Measurements from ENCODE around the gene PRSS56.

The PRSS56 gene

DNA sequence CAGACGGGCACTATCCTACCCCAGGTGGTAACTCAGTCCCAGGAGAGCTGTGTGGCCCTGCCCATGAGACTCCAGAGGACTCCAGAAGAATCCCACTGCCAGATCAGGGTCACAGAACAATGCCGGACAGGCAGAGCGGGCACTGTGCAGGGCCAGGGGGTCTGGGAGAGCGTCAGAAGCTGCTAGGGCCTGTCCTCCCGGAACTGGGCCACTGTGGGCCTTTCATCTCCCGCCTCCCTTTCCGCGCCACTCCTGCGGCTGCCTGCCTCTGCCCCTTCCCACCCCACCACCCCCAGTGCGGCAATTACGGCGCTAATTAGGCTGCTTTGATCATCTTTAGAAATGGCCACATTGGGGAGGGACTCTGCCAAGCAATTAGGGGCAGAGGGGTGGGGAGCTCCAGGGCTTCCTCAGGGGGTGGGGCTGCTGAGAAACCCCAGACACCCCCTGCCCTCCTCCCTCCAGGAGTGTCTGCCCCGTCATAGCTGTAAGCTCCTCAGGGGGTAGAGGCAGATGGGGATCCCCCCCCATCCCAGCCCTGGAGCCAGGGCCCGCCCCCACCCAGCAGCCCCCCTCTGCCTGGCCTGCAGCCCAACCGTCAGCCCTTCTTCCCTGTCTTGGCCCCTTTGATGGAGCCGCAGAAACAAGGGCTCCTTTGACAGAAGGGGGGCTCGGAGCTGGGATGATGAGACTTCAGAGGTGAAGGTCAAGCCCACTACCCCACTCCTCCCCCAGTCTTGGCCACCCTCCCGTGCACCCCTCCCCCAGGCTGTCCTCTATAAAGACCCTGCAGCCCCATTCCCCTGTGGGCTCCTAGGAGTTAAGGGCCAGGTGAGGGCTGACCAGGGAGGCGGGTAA is at the start of gene PRSS56:
PRSS56 (plus strand) TSS at position 808 of the 858 bp plus-strand sequence. CDS start 211 bp downstream, outside the sequence.
- no peak for DNase-seq

DNA sequence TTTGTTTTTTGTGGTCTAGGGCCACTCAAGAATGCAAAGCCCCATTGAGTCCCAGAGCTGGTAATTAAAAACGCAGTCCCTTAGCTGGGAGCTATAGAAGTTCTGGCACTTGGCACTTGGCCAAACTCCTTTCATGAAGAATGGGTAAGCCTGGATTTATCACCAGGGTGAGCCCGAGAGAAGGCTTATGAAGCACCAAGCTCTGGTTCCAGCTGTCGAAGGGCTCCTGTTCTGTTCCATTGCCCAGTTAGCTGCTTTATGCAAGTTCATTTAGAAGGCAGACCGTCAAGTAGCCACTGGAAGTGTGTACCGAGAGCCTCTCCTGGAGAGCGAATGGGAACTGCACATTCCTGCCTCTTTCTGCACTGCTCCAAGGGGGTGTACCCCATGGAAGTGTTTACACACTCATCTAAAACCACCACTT is 46.7 kb upstream of the PRSS56 start:
- no peak for DNase-seq

DNA sequence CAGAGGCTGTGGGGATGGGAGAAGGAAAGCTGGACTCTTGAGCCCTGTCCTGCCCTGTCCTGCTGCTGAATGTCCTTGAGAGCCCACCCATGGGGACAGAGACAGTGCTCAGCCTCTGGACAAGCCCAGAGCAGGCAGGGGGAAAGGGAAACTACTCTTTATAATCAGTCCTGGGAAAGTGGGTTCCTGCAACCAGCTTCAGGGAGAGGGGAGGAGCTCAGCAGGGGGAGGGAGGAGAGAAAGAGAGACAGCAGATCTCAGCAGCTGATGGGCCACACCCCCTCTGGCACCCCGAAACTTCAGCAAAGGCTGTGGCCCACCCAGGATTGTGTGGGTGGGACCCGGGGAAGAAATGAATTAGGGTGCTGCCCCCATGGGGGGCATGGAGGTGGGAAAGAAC is 44.1 kb upstream of the PRSS56 start:
- DNase-seq, result no peak

DNA sequence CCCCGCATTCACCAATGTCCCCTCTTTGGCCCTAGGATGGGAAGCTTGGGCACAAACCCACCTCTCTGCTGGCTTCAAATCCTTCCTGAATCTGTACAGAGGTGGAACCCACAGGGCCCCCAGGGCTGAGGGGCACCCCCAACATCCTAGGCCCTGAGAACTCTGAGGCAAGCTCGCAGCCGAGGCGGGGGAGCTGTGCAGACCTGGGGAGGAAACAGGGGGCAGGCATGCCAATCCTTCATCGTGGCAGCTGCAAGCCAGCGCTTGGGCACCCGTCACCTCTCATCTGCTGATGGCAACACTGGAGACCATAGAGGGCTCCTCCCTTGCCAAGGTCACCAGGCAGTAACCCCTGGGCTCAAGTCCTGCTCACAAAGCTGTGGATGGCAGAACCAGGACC is 43.4 kb upstream of the PRSS56 start:
- no peak for DNase-seq

DNA sequence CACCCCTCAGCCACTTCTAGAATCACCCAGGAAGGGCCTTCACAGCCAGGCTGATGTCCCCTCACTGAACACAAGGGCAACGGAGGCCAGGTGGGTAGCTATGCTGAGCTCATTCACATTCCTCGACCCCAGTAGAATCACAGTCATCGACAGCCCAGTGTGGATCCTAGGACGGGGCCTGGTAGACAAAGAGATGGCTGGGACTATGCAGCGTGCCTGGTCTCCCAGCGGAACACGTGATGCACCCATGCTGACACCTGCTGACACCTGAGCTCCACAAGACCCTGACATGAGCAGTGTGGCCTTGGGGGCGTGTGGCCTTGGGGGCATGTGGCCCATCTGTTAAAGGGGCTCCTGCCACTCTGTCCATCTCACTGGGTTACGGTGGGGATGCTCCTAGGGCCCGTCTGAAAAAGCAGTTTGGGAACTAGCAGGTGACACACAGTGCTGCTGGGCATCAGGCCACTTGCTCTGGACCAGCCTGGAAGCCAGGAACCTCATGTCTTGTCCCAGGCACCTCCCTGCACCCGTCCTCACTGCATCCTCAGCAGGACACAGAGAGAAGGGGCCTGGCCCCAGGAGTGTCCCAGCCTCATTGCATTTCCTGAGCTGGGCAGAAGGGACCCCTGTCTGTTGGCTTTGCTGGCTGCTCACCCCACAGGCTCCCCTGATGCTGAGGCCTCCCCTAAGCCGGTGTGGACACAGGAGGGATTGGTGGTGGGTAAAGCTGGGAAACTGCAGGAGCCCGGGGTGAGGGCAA is 42.3 kb upstream of the PRSS56 start:
- DNase-seq, result no peak

DNA sequence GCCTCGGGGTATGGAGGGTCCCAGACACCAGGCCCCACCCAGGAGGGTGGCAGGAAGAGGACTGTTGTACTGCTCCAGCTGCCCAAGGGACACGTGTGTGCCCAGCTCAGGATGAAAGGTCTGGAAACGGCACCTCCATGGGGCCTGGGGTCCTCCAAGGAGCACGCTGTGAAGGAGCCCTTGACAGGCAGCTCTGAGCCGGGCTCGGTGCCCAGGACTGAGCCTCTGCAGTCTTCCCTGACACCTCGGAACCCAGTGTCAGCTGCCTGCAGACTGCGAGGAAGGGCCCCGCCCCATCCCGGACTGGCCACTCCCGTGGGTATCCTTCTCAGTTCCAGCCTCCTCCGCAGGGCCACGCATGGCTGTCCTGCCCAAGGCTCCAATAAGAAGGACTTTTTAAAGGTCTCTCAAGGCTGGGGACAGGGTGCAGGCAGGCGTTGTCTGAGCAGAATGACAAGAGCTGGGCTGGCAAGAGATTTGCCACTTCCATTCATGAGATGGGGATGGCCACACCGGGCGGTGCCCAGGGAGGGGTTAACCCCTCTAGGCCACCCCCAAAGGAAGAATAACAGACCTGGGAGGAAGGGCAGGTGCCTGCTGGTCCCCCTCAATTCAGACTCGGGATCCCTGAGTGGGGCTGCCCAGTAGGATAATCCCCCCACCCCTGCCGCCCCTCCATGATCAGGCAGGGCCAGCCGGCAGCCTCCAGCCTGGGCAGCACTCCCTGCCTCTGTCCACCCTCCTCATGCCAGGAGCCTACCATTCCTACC is 41.4 kb upstream of the PRSS56 start:
- DNase-seq, result no peak

DNA sequence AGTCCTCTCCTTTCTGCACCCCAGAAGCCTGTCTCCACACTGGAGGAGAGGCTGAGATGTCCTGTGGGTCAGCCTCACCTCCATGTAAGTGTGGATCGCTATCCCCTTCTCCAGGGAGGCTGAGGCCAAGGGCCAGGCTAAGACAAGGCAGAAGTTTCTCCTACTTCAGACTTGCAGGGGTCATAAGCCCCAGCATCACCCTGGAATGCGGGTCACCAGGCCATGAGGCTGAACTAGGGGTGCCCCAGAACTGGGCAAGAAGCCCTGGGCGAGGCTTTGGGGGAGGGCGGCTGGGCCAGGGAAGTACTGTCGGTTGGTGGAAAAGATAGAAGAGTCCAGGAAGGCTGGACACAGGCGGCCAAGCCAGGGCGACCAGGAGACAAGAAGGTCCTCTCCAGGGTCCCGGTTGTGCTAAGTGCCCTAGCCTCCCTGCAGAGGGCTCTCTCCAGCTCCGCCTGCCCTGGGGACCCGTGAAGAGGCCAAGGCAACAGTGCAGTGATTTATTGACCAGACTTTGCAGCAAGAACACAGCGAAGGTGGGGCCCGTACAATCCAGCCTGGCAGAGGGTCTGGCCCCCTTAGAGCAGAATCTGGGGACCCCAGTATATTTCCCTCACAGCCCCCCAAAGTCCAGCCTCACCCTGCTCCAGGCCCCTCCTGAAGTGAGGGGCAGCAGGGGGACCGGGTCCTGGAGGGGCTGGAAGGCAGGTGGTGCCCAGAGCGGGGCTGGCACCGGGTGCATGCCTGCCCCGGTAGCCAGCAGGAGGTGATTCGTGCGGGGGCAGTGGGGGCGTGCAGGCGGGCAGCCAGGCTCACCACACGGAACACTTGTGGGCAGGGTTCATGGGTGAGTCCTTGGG is 40.6 kb upstream of the PRSS56 start:
- no peak for DNase-seq

DNA sequence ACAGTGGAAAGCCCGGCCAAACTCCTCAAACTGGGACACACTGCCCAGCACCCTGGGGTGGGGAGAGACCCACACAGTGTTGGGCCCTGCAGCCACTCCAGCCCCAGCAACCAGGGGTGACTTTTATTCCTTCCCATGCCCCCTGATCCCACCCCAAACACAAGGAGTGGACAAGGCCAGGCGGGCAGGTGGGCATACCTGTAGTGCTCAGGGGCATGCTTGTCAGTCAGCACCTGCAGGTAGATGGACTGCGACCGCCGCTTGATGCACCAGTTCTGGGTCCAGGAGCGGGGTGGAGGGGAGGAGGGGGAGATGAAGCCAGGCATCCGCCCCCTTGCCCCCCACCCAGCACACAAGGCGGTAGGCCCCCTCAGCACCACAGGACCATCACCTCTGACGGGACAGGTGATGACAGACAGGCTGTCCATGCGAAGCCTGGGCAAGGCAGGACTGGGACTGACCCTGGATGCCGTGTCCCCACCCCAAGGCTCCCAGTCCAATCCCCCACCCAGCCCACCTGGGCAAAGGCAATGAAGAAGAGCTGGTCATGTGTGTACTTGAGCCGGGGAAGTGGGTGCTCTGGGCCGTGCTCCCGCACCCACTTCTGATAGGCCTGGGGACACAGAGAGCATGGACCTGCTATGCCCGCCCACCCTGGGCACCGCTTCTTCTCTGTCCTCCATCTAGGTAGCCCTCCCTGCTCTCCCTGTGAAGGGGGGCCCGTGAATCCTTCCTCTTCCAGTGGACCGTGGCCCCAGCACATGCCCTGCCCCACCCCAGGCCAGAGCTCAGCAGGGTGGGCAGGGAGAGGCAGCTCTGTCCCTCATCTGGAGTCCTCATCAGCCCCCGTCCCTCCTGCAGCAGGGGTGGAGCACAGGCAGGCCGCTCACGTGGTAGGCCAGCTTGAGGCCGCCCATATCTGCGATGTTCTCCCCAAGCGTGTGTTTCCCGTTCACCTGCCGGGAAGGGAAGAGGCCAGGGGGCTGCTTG is 39.7 kb upstream of the PRSS56 start:
- DNase-seq, result no peak

DNA sequence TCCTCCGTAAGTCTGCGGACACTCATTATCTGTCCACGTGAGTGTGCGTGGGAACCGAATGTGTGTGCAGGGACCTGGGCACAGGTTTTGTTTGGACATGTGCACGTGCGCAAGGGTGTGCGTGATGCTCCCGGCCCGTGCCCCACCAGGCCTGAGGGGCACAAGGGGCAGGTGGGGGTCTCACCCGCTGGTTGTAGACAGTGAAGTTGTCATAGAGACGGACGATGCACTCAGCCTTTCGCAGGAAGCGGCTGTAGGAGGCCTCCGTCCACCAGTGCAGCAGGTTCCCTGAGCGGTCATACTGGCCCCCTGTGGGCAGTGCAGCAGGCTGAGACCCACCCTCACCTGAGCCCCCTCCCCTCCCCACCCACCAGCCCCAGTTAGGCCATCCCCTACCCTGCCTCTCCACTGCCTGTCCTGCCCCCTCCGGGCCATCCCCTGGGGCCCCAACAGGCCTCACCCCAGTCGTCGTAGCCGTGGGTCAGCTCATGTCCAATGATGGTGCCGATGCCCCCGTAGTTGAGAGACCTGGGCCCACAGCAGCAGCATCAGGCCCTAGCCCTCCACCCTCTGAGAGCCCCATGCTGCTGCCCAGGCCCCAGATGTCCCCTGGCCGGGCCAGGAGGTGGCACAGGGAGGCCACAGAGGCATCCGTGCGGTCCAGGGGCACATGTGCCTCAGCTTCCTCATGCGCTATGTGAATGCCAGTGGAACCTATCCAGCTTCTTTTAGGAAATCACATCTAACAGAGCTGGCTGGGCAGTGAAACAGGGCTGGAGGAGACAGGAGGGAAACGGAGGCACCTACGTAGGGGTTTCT is 38.7 kb upstream of the PRSS56 start:
- no peak for DNase-seq

DNA sequence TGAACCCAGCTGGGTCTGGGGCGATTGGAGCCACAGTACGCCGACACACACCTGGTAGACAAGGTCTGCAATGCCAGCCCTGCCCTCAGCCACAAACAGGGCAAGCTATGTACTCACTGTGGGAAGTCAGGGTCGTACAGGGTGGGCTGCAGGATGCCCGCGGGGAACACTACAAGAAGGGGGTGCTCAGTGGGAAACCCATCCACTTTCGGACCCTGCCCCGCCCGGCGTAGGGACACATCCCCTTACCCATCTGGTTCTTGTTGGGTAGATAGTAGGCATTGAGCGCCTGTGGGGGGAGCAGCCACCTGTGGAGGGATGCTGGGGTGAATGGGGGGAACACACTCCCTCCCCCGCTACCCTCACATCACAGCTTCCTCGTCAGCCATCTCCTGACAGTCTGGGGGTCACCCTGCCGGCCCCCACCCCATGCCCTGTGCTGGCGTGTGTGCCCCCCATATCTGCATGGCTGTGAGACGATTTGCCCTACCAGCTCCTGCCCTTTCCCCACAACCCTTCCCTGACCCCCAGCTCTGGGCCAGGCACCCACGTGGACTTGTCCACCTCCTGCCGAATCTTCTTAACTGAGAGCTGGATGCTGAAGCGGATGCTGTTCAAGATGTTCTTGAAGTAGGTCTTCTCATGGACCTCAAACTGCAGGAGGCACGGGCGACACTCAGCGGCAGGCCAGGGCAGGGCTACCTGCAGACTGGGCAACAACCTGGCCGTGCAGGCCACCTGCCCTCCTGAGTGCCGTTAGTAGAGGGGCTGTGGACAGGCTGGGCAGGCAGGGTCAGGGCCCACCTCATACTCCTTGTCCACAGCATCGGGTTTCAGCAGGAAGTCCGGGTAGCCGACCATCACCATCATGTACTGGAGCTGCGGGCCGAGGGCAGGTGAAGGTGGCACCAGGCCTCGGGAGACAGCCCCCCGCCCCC is 37.6 kb upstream of the PRSS56 start:
- no peak for DNase-seq

DNA sequence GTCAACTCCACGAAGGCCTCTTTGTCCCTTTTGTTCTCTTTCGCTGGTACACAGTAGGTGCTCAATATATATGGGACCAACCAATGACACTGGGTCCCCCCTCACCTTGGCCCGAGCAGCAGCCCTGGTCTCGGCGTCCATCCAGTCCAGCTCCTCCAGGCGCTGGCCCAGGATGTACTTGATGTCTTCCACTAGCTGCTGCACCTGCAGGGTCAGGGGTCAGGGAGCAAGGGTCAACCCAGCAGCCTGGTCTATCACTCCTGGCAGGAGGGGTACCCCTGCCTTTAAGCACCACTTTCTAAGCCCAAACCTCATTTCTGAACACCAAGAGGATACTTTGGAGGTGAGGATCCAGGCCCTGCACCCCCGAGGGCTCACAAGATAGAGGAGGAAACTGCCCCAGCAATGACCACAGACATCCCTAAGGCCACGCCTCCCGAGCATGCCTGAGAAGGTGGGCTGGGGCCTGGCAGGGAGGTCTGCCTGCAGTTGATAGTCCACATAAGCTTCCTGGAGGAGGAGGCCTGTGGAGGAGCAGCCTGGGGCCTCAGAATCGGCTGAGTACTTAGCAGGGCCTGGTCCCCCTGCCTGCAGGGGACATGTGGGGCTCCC is 36.8 kb upstream of the PRSS56 start:
- DNase-seq, result no peak

DNA sequence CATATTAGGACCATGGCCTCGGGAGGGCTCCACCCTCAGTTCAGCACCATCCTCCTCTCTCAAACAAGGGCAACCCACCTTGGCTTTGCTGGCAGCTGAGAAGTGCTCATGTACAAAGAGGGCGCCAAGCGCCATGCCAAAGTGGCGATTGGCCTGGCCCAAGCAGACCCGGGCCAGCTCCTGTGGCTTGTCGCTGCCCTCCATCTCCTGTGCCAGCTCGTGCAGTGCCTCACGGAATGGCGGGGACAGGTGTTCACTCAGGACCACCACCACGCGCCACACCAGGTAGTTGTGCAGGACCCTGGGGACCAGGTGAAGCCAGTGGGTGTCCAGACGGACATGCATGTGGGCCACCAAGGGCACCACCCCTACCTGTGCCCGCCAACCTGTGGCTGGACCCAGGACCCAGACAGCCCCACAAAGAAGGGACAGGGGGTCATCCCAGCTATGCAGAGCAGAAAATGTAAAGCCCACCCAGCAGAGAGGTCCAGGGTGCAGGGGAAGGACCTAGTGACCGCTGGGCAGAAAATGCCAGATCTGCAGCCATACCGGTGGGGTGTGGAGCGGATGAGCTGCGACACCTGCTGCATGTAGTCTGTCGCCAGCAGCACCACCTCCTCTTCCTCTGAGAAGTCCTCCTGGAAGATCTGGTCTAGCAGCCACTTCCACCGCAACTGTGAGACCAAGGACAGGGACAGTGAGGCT is 36.1 kb upstream of the PRSS56 start:
- DNase-seq, result no peak

DNA sequence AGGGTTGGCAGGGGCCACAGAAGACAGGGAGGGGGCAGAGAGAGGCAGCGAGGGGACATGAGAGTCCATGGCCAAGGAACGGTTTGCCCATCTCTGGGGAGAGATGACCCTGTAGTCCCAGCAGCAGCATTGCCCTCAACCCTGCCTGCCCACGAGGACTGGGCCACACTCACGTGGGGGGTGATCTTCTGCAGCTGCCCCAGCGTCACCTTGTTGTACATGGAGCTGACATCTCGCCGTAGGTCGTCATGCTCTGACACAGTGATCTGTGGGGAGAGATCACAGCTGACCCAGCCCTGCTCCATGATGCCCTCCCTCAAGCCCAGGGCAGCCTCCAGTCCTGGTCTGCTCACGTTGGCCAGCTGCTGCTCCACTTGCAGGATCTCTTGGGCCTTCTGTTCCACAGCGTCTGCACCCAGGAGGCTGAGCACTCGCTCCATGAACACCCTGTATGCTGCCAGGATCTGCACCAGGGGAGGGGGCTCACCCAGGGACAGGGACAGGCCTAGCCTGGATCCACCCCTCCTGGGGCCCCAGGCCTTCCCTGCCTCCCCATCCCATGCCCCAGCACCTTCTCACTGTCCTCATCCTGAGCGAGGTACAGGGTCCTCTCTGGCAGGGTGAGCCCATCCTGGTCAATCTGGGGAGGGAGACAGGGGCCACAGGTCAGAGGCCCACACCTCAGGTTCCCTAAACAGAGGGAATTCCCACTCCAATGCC is 35.4 kb upstream of the PRSS56 start:
- DNase-seq, result no peak

DNA sequence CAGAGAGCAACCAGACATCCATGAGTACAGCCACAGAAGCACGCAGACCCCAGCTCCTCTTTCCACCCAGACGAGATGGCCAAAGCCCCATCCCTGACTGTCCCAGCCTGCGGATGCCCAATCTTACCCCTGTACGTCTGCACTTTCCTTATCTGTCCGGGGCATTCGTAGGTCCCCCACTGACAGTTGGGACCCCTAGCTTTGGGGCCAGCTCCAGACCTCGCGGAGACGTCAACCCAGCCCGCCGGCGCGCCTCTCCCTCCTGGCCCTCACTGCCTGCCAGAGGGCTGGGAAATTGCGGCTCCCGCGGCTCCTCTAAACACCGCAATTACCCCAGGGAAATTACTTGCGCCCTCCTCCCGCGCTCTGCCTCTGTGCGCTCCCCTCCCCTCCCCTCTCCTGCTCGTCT is 34.8 kb upstream of the PRSS56 start:
- no peak for DNase-seq

DNA sequence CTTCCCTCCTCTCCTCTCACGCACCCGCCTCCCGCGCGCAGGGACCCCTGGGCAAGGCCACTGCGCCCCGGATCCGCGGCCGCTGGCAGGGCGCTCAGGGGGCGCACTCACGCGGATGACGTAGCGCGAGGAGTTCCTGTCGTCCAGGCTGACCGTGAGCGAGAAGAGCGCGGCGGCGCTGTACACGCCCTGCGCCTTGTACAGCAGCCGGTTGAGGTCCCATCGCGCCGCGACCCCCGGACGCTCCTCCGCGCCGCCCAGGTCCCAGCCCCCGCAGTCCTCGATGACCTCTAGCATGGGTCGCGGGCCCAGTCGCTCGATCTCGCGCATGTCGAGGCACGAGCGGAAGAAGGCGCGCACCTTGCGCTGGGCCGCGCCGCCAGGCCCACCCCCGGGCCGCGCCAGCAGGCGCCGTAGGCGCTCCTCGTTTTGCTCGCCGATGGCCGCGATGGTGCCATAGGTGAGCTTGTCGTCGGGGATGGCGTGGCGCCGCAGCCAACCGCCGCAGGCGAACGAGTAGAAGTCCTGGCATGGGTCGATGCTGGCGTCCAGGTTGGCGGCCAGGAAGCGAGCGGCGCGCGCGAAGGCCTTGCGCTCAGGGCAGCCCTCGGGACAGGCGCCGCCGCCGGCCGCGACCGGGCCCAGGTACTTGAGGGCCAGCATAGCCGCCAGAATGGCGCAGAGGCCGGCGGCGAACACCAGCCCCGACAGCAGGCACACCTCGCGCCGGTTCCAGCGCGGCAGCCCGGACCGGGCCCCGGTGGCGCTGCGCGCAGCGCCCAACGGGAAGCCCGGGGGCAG is 34.2 kb upstream of the PRSS56 start:
- DNase-seq, result no peak

All from activated naive CD4-positive, alpha-beta T cell (primary cell).